Measurements from ENCODE around the gene RAB35.

RAB35 gene

DNA sequence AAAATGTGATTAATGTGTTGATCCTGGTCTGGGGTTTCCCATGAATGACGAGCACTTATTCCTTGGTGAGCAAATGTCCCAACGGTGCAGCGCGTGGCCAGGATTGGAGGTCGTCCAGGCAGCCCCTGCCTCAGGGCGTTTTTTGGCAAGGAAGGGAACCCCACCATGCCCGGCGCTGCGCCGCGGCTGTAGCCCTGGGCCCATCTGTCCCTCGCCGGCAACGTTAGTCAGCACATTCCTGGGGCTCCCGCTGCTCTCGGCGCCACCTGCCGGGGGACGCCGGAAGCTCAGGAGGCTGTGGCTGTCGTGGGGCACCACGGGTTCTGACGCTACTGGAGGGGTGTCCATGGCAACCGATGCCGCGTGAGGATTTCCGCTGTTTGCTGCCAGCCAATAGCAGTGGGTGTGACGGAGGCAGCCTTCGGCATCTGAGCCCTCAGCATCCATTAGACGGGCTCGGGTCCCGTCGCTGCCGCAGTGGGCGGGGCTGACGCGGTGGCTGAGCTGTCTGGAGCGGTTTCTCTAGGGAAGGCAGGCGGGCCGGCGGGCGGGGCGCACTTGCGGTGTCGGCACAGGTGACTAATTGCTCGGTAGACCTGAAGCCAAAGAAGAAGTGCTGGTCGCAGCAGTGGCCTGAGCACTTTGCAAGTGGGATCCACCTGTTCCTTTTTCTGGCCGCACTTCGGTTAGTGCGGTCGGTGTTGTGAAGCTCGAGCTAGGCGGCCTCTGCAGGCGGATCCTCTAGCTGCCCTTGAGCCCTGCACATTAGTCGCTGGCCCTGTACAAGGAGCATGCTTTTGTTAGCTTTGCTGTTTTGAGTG is 29.5 kb downstream of the RAB35 start (continued):
- TF ChIP-seq ZNF24 (tag by site-specific recombination; IDR thresholded peaks at IDR 0.05) (peak; percentile 92; the same call in 1 of the 2 replicates), ZNF621 (tag by site-specific recombination; IDR thresholded peaks at IDR 0.05) (no peak), REPIN1 (tag by site-specific recombination; IDR thresholded peaks at IDR 0.05; ENCODE audit: low read depth) (no peak), ZNF843 (tag by site-specific recombination; IDR thresholded peaks at IDR 0.05) (0 out of 2 replicates have a peak, but pooled peaks have one; percentile 53), ZNF677 (tag by site-specific recombination; IDR thresholded peaks at IDR 0.05) (no peak), WT1 (tag by site-specific recombination; IDR thresholded peaks at IDR 0.05) (peak; percentile 50; the same call in 1 of the 2 replicates), ZNF776 (tag by site-specific recombination; IDR thresholded peaks at IDR 0.05; ENCODE audit: borderline replicate concordance) (no peak), ZNF221 (tag by site-specific recombination; IDR thresholded peaks at IDR 0.05; ENCODE audit: borderline replicate concordance) (no peak), ZNF791 (tag by site-specific recombination; IDR thresholded peaks at IDR 0.05) (no peak), KLF16 (tag by site-specific recombination; IDR thresholded peaks at IDR 0.05) (0 out of 2 replicates have a peak, but pooled peaks have one; percentile 60), ZFP41 (tag by site-specific recombination; IDR thresholded peaks at IDR 0.05; ENCODE audit: borderline replicate concordance) (no peak), ZEB2 (tag by site-specific recombination; IDR thresholded peaks at IDR 0.05) (peak; percentile 96), ZNF48 (tag by site-specific recombination; IDR thresholded peaks at IDR 0.05) (no peak), ZNF560 (tag by site-specific recombination; IDR thresholded peaks at IDR 0.05; ENCODE audit: borderline replicate concordance) (no peak), ZNF37A (tag by site-specific recombination; IDR thresholded peaks at IDR 0.05) (no peak), HOXC10 (CRISPR knock-in tag; IDR thresholded peaks at IDR 0.05) (no peak), ZNF837 (tag by site-specific recombination; IDR thresholded peaks at IDR 0.05) (no peak), BCL11A (tag by site-specific recombination; IDR thresholded peaks at IDR 0.05; ENCODE audit: low read depth) (0 out of 2 replicates have a peak, but pooled peaks have one; percentile 45), MEIS1 (CRISPR knock-in tag; IDR thresholded peaks at IDR 0.05; ENCODE audit: borderline replicate concordance) (no peak), SP7 (tag by site-specific recombination; IDR thresholded peaks at IDR 0.05) (peak; percentile 92), ZNF768 (tag by site-specific recombination; IDR thresholded peaks at IDR 0.05) (no peak), EGR2 (tag by site-specific recombination; IDR thresholded peaks at IDR 0.05; ENCODE audit: low read depth) (0 out of 2 replicates have a peak, but pooled peaks have one; percentile 43)
- TF ChIP-seq, protein P1, sequence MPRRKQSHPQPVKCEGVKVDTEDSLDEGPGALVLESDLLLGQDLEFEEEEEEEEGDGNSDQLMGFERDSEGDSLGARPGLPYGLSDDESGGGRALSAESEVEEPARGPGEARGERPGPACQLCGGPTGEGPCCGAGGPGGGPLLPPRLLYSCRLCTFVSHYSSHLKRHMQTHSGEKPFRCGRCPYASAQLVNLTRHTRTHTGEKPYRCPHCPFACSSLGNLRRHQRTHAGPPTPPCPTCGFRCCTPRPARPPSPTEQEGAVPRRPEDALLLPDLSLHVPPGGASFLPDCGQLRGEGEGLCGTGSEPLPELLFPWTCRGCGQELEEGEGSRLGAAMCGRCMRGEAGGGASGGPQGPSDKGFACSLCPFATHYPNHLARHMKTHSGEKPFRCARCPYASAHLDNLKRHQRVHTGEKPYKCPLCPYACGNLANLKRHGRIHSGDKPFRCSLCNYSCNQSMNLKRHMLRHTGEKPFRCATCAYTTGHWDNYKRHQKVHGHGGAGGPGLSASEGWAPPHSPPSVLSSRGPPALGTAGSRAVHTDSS (tag by site-specific recombination; IDR thresholded peaks at IDR 0.05): no peak
- TF ChIP-seq, protein P2, sequence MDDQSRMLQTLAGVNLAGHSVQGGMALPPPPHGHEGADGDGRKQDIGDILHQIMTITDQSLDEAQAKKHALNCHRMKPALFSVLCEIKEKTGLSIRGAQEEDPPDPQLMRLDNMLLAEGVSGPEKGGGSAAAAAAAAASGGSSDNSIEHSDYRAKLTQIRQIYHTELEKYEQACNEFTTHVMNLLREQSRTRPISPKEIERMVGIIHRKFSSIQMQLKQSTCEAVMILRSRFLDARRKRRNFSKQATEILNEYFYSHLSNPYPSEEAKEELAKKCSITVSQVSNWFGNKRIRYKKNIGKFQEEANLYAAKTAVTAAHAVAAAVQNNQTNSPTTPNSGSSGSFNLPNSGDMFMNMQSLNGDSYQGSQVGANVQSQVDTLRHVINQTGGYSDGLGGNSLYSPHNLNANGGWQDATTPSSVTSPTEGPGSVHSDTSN (CRISPR knock-in tag; IDR thresholded peaks at IDR 0.05): peak; percentile 88; the same call in 1 of the 2 replicates
- TF ChIP-seq, protein P3, sequence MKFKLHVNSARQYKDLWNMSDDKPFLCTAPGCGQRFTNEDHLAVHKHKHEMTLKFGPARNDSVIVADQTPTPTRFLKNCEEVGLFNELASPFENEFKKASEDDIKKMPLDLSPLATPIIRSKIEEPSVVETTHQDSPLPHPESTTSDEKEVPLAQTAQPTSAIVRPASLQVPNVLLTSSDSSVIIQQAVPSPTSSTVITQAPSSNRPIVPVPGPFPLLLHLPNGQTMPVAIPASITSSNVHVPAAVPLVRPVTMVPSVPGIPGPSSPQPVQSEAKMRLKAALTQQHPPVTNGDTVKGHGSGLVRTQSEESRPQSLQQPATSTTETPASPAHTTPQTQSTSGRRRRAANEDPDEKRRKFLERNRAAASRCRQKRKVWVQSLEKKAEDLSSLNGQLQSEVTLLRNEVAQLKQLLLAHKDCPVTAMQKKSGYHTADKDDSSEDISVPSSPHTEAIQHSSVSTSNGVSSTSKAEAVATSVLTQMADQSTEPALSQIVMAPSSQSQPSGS (tag by site-specific recombination; IDR thresholded peaks at IDR 0.05; ENCODE audit: low read depth): no peak
- TF ChIP-seq, protein P4, sequence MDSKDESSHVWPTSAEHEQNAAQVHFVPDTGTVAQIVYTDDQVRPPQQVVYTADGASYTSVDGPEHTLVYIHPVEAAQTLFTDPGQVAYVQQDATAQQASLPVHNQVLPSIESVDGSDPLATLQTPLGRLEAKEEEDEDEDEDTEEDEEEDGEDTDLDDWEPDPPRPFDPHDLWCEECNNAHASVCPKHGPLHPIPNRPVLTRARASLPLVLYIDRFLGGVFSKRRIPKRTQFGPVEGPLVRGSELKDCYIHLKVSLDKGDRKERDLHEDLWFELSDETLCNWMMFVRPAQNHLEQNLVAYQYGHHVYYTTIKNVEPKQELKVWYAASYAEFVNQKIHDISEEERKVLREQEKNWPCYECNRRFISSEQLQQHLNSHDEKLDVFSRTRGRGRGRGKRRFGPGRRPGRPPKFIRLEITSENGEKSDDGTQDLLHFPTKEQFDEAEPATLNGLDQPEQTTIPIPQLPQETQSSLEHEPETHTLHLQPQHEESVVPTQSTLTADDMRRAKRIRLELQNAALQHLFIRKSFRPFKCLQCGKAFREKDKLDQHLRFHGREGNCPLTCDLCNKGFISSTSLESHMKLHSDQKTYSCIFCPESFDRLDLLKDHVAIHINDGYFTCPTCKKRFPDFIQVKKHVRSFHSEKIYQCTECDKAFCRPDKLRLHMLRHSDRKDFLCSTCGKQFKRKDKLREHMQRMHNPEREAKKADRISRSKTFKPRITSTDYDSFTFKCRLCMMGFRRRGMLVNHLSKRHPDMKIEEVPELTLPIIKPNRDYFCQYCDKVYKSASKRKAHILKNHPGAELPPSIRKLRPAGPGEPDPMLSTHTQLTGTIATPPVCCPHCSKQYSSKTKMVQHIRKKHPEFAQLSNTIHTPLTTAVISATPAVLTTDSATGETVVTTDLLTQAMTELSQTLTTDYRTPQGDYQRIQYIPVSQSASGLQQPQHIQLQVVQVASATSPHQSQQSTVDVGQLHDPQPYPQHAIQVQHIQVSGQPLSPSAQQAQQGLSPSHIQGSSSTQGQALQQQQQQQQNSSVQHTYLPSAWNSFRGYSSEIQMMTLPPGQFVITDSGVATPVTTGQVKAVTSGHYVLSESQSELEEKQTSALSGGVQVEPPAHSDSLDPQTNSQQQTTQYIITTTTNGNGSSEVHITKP (tag by site-specific recombination; IDR thresholded peaks at IDR 0.05): peak; percentile 60
- TF ChIP-seq, protein P5, sequence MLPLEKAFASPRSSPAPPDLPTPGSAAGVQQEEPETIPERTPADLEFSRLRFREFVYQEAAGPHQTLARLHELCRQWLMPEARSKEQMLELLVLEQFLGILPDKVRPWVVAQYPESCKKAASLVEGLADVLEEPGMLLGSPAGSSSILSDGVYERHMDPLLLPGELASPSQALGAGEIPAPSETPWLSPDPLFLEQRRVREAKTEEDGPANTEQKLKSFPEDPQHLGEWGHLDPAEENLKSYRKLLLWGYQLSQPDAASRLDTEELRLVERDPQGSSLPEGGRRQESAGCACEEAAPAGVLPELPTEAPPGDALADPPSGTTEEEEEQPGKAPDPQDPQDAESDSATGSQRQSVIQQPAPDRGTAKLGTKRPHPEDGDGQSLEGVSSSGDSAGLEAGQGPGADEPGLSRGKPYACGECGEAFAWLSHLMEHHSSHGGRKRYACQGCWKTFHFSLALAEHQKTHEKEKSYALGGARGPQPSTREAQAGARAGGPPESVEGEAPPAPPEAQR (tag by site-specific recombination; IDR thresholded peaks at IDR 0.05): no peak
- TF ChIP-seq, protein P6, sequence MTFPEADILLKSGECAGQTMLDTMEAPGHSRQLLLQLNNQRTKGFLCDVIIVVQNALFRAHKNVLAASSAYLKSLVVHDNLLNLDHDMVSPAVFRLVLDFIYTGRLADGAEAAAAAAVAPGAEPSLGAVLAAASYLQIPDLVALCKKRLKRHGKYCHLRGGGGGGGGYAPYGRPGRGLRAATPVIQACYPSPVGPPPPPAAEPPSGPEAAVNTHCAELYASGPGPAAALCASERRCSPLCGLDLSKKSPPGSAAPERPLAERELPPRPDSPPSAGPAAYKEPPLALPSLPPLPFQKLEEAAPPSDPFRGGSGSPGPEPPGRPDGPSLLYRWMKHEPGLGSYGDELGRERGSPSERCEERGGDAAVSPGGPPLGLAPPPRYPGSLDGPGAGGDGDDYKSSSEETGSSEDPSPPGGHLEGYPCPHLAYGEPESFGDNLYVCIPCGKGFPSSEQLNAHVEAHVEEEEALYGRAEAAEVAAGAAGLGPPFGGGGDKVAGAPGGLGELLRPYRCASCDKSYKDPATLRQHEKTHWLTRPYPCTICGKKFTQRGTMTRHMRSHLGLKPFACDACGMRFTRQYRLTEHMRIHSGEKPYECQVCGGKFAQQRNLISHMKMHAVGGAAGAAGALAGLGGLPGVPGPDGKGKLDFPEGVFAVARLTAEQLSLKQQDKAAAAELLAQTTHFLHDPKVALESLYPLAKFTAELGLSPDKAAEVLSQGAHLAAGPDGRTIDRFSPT (tag by site-specific recombination; IDR thresholded peaks at IDR 0.05): peak; percentile 92

Data from HEK293 (cell line).